Subcutaneous abdominal adipose tissue (tissue), 5 donors: ENCODE results near the gene CLK3.
A peak's percentile ranks its signal among the peaks of the same experiment; 100 is the strongest.

ENCODE experiments used
- H3K27ac ChIP-seq: one replicate; pipeline ENCODE4 v1.7.0; 2013; ENCODE audit warnings: low read depth, mild to moderate bottlenecking, inconsistent platforms, low read length, moderate library complexity
- H3K27me3 ChIP-seq, 5 donors: one replicate each; pipeline ENCODE4 v1.7.0; 2013; ENCODE audit warnings: low read length in 5 of 5, inconsistent platforms in 1 of 5; ENCODE audit not compliant: control insufficient read depth in 5 of 5, insufficient read depth in 4 of 5
- H3K36me3 ChIP-seq, 5 donors: one replicate each; pipeline ENCODE4 v1.7.0; 2013; ENCODE audit warnings: low read length in 5 of 5; ENCODE audit not compliant: control insufficient read depth in 5 of 5, insufficient read depth in 5 of 5
- H3K4me1 ChIP-seq, 5 donors: one replicate each; pipeline ENCODE4 v1.7.0; 2013; ENCODE audit warnings: low read length in 5 of 5, mild to moderate bottlenecking in 3 of 5, moderate library complexity in 1 of 5; ENCODE audit not compliant: control insufficient read depth in 5 of 5, insufficient read depth in 5 of 5
- H3K4me3 ChIP-seq, 5 donors: one replicate each; pipeline ENCODE4 v1.7.0; 2013; ENCODE audit warnings: low read length in 5 of 5, low read depth in 1 of 5
- H3K9ac ChIP-seq, 5 donors: one replicate each; pipeline ENCODE4 v1.7.0; 2013; ENCODE audit warnings: low read length in 5 of 5, mild to moderate bottlenecking in 4 of 5, moderate library complexity in 3 of 5
- H3K9me3 ChIP-seq, 5 donors: one replicate each; pipeline ENCODE4 v1.7.0; 2013; ENCODE audit warnings: low read length in 5 of 5; ENCODE audit not compliant: control insufficient read depth in 5 of 5
- donor health status: healthy.
- donor health status: healthy.
- donor health status: healthy.
- donor health status: healthy.
- donor health status: healthy.

CLK3 gene

GRCh38 chr15:74611834-74612233 is 3.8 kb upstream of the CLK3 start:
- Histone ChIP-seq H3K9me3 (no peaks in the 10 kb centered on the region), H3K9ac (no peak overlapping the region), H3K36me3 (no peaks in the 10 kb centered on the region), H3K27ac (no peak overlapping the region), H3K4me1 (peaks cover 4 to 31% (median 28%) of the 10 kb centered on the region in 5 donors), H3K4me3 (no peak overlapping the region), H3K27me3 (peaks cover 0 to 4% (median 0%) of the 10 kb centered on the region in 5 donors)

- peaks cover 0 to 4% (median 0%) of the 10 kb centered on the region in 5 donors for H3K27me3 ChIP-seq
- H3K4me1 ChIP-seq: peaks cover 6 to 40% (median 37%) of the 10 kb centered on the region in 5 donors
- no peaks in the 10 kb centered on the region for H3K9me3 ChIP-seq
- H3K27ac ChIP-seq: no peak overlapping the region
- no peak overlapping the region for H3K9ac ChIP-seq
- H3K4me3 ChIP-seq: no peak overlapping the region
- H3K36me3 ChIP-seq: no peaks in the 10 kb centered on the region
Observed at GRCh38 chr15:74612677-74613076, 3.0 kb upstream of the CLK3 start.

GRCh38 chr15:74613089-74613952 is 2.3 kb upstream of the CLK3 start:
- Histone ChIP-seq H3K27ac (no peak overlapping the region), H3K4me1 (peaks cover 7 to 46% (median 42%) of the 10 kb centered on the region in 5 donors), H3K4me3 (no peak overlapping the region)

GRCh38 chr15:74613953-74614743 is 1.5 kb upstream of the CLK3 start:
- Histone ChIP-seq H3K36me3 (peaks cover 0 to 7% (median 3%) of the 10 kb centered on the region in 5 donors), H3K9me3 (no peaks in the 10 kb centered on the region), H3K4me3 (peak overlapping the region; percentile 56 to 98 (median 91)), H3K9ac (peak overlapping the region in 3 of 5 donors; percentile 35 to 61 (median 54)), H3K4me1 (peaks cover 8 to 55% (median 47%) of the 10 kb centered on the region in 5 donors), H3K27me3 (peaks cover 0 to 4% (median 0%) of the 10 kb centered on the region in 5 donors), H3K27ac (peak overlapping the region; percentile 96)

More at GRCh38 chr15:74613089-74613952, 2.3 kb upstream of the CLK3 start:
- peaks cover 0 to 2% (median 0%) of the 10 kb centered on the region in 5 donors for H3K36me3 ChIP-seq
- no peak overlapping the region for H3K9ac ChIP-seq
- H3K27me3 ChIP-seq: peaks cover 0 to 4% (median 0%) of the 10 kb centered on the region in 5 donors
- no peaks in the 10 kb centered on the region for H3K9me3 ChIP-seq

DNA sequence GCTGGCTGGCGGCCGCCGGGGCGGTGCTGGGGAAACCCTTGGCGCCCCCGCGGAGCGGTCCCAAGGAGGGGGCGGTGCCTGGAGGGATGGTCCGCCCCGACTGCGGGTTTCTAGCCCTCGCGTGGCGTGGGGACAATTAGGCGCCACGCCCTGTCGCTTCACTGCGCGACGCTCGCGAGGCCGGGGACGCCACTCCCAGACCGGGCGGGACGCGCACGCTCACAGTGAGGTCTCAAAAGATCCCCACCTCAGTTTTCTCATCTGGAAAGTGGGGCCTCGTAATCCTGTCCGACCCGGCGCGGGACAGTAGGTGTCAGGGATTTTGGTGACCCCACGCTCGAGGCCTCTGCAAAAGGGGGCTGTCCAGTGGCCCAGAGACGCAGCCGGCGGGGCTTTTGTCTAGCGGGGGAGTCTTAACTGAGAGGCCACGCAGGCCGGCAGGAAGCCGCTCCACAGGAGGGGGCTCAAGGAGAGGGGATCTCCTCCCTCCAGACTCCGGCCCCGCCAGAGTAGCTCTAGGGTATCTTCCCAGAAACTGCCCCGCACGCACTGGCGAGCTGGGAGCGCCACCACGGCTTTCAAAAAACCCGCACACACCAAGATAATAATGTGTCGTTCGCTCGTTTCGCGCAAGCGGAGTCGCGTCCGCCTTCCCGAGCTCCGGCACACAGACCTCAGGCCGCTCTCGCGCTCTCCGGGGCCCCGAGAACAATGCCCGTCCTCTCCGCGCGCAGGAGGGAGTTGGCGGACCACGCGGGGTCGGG is 710 bp upstream of the CLK3 start:
- Histone ChIP-seq H3K27ac (peak overlapping the region; percentile 96), H3K27me3 (no peaks in the 10 kb centered on the region), H3K4me1 (peaks cover 9 to 62% (median 50%) of the 10 kb centered on the region in 5 donors), H3K9me3 (no peaks in the 10 kb centered on the region), H3K9ac (peak overlapping the region; percentile 68 to 100 (median 100)), H3K4me3 (peak overlapping the region in 4 of 5 donors; percentile 91 to 98 (median 93)), H3K36me3 (peaks cover 0 to 15% (median 10%) of the 10 kb centered on the region in 5 donors)

DNA sequence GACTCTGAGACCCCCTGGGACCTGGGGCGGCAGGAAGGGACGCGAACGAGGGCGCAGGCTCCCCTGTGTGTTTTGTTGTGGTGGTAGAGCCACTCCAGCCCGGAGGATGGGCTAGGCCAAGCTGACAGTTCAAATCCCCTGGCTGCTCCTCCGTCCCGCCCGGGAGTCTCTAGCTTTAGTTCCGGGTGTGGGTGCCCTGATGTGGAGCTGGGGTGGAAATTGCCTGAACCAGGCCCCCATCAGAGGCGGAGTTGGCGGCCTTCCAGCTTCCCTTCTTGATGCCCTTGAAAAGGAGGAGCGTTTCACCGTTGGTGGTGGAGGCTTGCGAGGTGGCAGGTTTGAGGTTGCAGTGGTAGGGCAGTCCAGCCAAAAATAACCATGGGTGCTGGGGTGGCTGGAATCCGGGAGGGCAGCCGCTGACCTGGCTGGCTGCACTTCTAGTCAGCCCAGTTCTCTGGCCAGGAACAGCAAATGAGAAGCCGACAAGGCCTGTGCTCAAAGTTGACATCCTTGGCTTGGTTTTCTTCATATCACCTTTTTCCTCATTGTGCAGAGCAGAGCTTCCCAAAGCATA is 817 bp downstream of the CLK3 start:
- Histone ChIP-seq H3K27ac (peak overlapping the region; percentile 96), H3K4me1 (peaks cover 9 to 67% (median 56%) of the 10 kb centered on the region in 5 donors), H3K4me3 (peak overlapping the region; percentile 80 to 98 (median 91)), H3K9me3 (no peaks in the 10 kb centered on the region), H3K9ac (peak overlapping the region; percentile 93 to 100 (median 100)), H3K27me3 (no peaks in the 10 kb centered on the region), H3K36me3 (peaks cover 0 to 30% (median 26%) of the 10 kb centered on the region in 5 donors)

- H3K4me1 ChIP-seq: peaks cover 9 to 68% (median 58%) of the 10 kb centered on the region in 5 donors
- peak overlapping the region; percentile 96 for H3K27ac ChIP-seq
- no peaks in the 10 kb centered on the region for H3K27me3 ChIP-seq
- H3K4me3 ChIP-seq: peak overlapping the region; percentile 80 to 98 (median 91)
- peak overlapping the region; percentile 93 to 100 (median 100) for H3K9ac ChIP-seq
- H3K9me3 ChIP-seq: no peaks in the 10 kb centered on the region
- H3K36me3 ChIP-seq: peaks cover 0 to 36% (median 31%) of the 10 kb centered on the region in 5 donors
Observed at GRCh38 chr15:74616996-74617395, 1.4 kb downstream of the CLK3 start.

GRCh38 chr15:74618841-74619596 is 3.4 kb downstream of the CLK3 start:
- H3K9me3 ChIP-seq: no peaks in the 10 kb centered on the region
- no peak overlapping the region for H3K27ac ChIP-seq
- H3K4me3 ChIP-seq: no peak overlapping the region
- no peaks in the 10 kb centered on the region for H3K27me3 ChIP-seq
- H3K36me3 ChIP-seq: peaks cover 0 to 56% (median 51%) of the 10 kb centered on the region in 5 donors
- peaks cover 9 to 67% (median 58%) of the 10 kb centered on the region in 5 donors for H3K4me1 ChIP-seq
- H3K9ac ChIP-seq: peak overlapping the region in 1 of 5 donors; percentile 42
